ENCODE measurements around the gene SLC7A11.

The SLC7A11 gene

GRCh38 chr4:138262030-138262429, 19.9 kb upstream of the SLC7A11 start:
- Histone ChIP-seq H3K9me3 (no peaks in the 10 kb centered on the region), H3K4me3 (ENCODE audit: low read depth, low read length) (no peak overlapping the region), H3K4me1 (no peaks in the 10 kb centered on the region), H3K36me3 (no peaks in the 10 kb centered on the region), H3K27me3 (no peaks in the 10 kb centered on the region)
- TF ChIP-seq CTCF (IDR thresholded peaks at IDR 0.05; ENCODE audit: low read depth, low read length): no peak
- DNase-seq: no peak

- no peaks in the 10 kb centered on the region for H3K4me1 ChIP-seq
- DNase-seq: no peak
- no peak for TF ChIP-seq CTCF (IDR thresholded peaks at IDR 0.05; ENCODE audit: low read depth, low read length)
- no peaks in the 10 kb centered on the region for H3K27me3 ChIP-seq
- no peaks in the 10 kb centered on the region for H3K9me3 ChIP-seq
- no peaks in the 10 kb centered on the region for H3K36me3 ChIP-seq
- no peak overlapping the region for H3K4me3 ChIP-seq (ENCODE audit: low read depth, low read length)
These were observed 17.7 kb upstream of the SLC7A11 start for GRCh38 chr4:138259824-138260223.

GRCh38 chr4:138259271-138259670, 17.1 kb upstream of the SLC7A11 start:
- no peaks in the 10 kb centered on the region for H3K36me3 ChIP-seq
- H3K4me3 ChIP-seq (ENCODE audit: low read depth, low read length): no peak overlapping the region
- no peak for DNase-seq
- no peaks in the 10 kb centered on the region for H3K9me3 ChIP-seq
- no peaks in the 10 kb centered on the region for H3K27me3 ChIP-seq
- no peaks in the 10 kb centered on the region for H3K4me1 ChIP-seq
- no peak for TF ChIP-seq CTCF (IDR thresholded peaks at IDR 0.05; ENCODE audit: low read depth, low read length)

GRCh38 chr4:138256608-138257007, 14.5 kb upstream of the SLC7A11 start:
- no peaks in the 10 kb centered on the region for H3K36me3 ChIP-seq
- no peaks in the 10 kb centered on the region for H3K27me3 ChIP-seq
- DNase-seq: no peak
- no peak overlapping the region for H3K4me3 ChIP-seq (ENCODE audit: low read depth, low read length)
- no peaks in the 10 kb centered on the region for H3K4me1 ChIP-seq
- TF ChIP-seq CTCF (IDR thresholded peaks at IDR 0.05; ENCODE audit: low read depth, low read length): no peak
- H3K9me3 ChIP-seq: no peaks in the 10 kb centered on the region

- no peak for TF ChIP-seq CTCF (IDR thresholded peaks at IDR 0.05; ENCODE audit: low read depth, low read length)
- H3K4me3 ChIP-seq (ENCODE audit: low read depth, low read length): no peak overlapping the region
- no peaks in the 10 kb centered on the region for H3K27me3 ChIP-seq
- H3K9me3 ChIP-seq: no peaks in the 10 kb centered on the region
- H3K4me1 ChIP-seq: no peaks in the 10 kb centered on the region
- no peaks in the 10 kb centered on the region for H3K36me3 ChIP-seq
- DNase-seq: no peak
These were observed 13.9 kb upstream of the SLC7A11 start for GRCh38 chr4:138255917-138256597.

GRCh38 chr4:138252551-138252950, 10.4 kb upstream of the SLC7A11 start:
- Histone ChIP-seq H3K9me3 (no peaks in the 10 kb centered on the region), H3K27me3 (no peaks in the 10 kb centered on the region), H3K4me3 (ENCODE audit: low read depth, low read length) (no peak overlapping the region), H3K4me1 (no peaks in the 10 kb centered on the region), H3K36me3 (no peaks in the 10 kb centered on the region)
- no peak for DNase-seq
- TF ChIP-seq CTCF (IDR thresholded peaks at IDR 0.05; ENCODE audit: low read depth, low read length): no peak
